NCI-H1436 treated with DMSO at 0.1 percent for 48 hours (cell line): ENCODE data around the gene ZKSCAN5.
"Not testable (repeated sequence)": the region's sequence is repeated elsewhere in the genome, so short reads cannot be mapped to it uniquely, and the experiment has no call there.

Source experiments
- DNase-seq: peaks from one replicate; lab custom pipeline; 2025; lab: John Stamatoyannopoulos, UW

Gene ZKSCAN5

GRCh38 chr7:99551767-99552463 is 47.5 kb downstream of the ZKSCAN5 start, which contains the start of gene FAM200A:
FAM200A (minus strand) TSS chr7:99552114; CDS start chr7:99548407, 3,707 bp downstream.
- peak; percentile 58 for DNase-seq

DNA sequence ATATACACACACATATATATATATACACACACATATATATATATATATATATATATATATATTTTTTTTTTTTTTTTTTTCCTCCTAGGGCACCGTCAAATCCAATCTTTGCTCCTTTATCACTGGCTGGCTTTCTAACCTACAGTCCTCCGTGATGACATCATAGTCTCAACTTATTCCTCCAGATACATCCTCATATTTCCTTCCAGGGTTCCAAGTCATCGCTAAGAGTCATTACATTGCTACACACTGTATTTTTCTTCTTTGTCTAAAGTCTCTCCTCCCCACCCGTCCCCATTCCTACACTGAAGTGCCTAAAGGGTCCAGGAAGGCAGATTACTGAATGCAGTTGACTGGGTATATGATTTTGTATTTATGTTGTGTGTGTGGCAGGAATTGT is 48.6 kb downstream of the ZKSCAN5 start:
- no peak for DNase-seq

DNA sequence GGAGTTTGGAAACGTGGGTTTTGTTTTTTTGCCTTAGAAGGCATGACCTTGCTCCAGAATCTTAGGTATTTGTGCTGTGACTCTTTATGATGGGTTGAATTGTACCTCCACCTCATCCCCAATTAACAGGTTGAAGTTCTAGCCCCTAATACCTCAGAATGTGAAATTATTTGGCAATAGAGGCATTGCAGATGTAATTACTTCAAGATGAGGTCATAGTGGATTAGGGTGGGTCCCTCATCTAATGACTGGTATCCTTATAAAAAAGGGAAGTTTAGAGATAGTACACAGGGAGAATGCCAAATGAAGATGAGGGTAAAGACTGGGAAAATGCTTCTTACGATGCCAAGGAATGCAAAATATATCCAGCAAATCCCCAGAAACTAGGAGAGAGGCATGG is 50.5 kb downstream of the ZKSCAN5 start:
- no peak for DNase-seq

- DNase-seq = no peak
Observed at GRCh38 chr7:99557196-99557607, 52.7 kb downstream of the ZKSCAN5 start.

DNA sequence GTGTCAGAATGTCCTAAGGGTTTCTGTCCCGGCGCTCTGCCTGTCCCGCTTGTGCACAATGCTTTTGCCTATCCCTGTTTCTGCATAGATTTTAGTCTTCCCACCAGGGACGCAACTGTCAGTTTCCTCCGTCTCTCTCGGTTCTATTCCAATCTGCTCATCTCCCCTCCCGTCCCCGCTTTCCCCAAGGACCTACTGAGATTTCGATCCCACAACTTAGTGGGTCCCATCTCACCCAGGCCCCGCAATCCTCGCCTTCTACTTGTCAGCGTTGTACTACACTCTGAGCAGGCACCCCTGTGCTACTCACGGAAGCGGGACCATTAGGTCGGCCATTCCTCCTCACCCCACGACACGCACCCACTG is 53.5 kb downstream of the ZKSCAN5 start:
- no peak for DNase-seq

DNA sequence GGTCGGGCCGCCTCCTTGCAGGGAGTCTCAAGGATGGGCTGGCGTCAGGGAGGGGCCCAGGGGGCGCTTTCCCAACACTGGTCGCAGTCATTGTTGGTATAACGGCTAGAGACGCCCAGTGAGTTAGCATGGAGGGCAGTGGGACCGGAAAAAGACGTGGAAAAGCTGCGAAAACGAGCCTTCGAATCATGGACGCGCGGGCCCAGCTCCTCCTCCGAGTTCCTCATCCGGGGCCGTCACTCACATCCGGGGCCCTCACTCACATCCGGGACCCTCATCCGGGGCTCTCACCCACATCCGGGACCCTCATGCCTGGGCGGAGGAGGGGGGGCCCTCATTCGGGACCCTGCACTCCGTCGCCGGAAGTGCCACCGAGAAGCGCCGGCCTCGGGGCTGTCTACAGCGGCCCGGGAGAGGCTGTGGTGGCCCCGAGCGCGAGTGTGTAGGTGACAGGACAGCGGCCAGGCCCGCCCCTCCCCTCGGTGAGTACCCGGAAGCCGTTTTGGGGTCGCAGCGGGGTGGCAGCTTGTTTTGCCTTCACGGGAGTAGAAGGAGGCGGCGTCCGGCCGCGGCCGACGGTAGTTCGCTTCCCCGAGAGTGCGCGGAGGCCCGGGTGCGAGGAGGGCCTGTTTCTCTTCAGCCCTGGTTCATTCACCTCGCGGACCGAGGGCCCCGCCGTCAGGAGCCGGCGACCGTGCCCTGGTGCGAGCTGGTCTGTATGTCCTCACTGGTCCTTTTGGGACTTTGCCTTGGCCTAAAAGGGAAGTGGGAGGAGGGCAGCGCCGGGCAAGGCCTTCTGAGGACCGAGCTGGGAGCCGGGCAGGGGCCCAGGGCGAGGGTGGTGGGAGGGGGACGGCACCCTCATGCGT is 54.1 kb downstream of the ZKSCAN5 start, which contains the start of gene ZNF655:
ZNF655 (plus strand) TSS at position 337 of the 869 bp plus-strand sequence. CDS start 1,918 bp downstream, outside the sequence.
- DNase-seq = peak; percentile 47

- DNase-seq = no peak
Observed at GRCh38 chr7:99559175-99559915, 54.9 kb downstream of the ZKSCAN5 start.

DNA sequence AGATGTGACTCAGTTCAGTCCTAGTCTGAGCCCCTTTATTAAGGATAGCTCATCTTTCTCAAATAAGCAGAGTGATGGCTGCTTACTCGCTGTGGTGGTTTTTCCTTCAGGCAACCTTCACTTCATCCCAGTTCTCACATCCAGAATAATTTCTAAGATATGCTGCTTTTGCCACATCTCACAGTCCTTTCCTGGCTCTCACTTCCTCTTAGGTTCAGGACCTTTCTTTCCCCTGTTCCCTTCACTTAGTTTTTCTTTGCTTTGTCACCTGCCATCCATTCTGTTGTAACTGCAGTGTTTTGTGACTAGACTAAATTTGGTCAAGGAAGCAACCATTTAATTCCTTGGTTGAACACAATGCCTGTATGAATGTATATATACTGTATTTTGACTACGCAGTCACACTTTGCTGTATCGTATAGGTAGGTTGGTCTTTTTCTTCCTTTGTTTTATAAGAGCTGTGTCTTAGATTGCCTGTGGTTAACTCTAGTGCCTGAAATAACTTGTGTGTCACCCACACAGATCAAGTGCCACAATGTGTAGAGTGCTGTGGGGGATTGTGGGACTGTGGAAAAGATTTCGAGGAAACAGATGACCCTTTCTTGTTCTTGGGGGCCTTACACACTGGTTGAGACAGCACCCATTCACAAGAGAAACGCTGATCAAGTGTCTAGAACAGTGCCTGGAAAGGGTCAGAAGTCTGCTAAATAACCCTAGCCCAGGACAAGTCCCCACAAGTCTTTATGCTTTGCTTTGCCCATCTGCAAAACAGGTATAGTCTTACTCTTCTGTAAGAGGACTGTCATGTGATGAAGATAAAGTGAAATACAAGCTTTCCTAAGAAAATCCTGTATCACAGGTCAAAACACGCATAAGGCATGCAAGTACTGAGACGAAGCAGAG is 56.6 kb downstream of the ZKSCAN5 start:
- no peak for DNase-seq

DNA sequence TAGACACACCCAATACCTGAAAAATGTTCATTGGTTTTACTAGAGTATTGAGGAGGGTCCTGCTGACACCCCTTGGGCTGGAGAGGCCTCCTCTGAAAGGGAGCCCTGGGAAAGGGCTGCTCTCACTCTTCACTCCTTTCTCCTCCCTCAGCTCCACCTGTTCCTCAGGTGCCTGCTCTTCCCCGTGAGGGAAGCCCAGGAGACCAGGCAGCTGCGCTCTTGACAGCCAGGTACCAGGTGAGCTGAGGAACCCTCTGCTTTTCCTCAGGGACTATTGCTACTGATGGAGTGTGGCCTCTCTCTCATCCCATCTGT is 57.2 kb downstream of the ZKSCAN5 start:
- no peak for DNase-seq

GRCh38 chr7:99562114-99562784 is 57.8 kb downstream of the ZKSCAN5 start:
- DNase-seq = no peak

GRCh38 chr7:99562832-99563231 is 58.4 kb downstream of the ZKSCAN5 start:
- no peak for DNase-seq

DNA sequence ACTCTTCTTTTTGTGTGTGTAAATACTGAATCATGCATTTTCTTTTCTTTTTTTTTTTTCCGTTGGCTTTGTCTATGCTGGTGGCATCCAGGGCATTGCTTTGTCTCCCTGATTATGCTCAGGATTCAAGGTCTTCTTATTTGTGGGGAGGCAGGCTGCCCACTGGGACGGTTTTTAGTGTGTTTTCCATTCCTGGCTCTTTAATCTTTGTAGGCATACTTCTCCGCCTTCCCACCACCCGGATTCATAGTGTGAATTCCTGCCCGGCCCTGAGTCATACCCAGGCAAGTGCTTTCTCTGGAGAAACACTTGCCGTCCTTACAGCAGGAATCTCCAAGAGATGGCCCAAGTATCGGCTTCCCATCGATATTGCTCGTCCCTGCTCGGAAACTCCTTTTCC is 59.2 kb downstream of the ZKSCAN5 start:
- no peak for DNase-seq

- not testable (repeated sequence) for DNase-seq
Observed at GRCh38 chr7:99568770-99569169, 64.3 kb downstream of the ZKSCAN5 start.

GRCh38 chr7:99571768-99572167 is 67.3 kb downstream of the ZKSCAN5 start:
- DNase-seq = no peak

- no peak for DNase-seq
Observed at GRCh38 chr7:99573257-99573656, 68.8 kb downstream of the ZKSCAN5 start.

DNA sequence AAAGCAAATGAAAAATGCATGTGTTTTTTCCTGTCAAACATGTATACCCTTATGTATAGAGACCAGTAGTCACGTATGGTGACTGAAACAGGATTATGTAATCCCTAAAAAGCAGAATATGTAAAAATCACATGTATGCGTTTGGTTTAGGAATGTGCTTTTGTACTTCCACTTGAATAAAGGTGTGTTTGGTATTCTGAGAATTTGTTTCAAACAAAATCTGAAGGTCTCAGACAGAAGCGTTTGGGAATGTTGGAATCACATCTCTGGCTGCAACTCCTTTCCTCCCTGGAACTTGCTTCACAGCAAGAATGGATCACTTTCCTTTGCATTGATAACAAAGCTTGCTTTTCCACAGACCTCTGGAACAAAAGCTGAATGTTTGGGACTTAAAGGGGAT is 71.8 kb downstream of the ZKSCAN5 start:
- no peak for DNase-seq

DNA sequence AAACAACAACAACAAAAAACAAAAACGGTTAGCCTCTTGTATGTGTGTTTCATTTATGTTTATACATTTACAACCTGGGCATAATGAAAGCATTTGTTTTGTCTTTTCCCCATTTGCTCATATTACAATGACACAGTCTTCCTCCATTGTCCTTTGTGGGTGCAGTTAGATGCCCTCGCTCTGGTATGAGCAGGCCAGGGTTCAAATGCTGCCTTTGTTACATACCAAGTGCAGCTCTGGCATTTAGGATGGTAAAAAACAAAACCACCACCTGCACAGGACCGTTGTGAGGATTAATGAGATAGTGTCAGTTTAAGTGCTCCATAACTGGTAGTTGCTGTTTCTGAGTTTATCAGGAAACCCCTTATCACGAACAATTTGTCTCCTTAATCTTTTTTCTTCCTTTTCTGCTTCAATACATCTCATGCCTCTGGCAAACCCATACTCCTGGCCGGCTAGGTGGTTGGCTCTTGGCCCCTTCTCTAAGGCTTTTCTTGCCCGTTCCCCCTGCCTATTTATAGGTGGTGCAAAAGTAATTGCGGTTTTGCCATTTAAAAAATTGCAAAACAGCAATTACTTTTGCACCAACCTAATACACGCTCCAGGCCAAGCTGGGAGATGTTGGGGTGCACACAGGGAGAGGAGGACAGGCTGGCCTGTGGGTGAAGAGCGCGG is 75.0 kb downstream of the ZKSCAN5 start:
- no peak for DNase-seq

- no peak for DNase-seq
Observed at GRCh38 chr7:99579956-99580777, 75.7 kb downstream of the ZKSCAN5 start.

- DNase-seq = not testable (repeated sequence)
Observed at GRCh38 chr7:99580778-99581332, 76.4 kb downstream of the ZKSCAN5 start.
